Uterus (tissue), 2 donors: ENCODE results near the gene KCNH5.

Experiments
- POLR2A ChIP-seq, 2 donors: fragments of 450-650 bp; IDR thresholded peaks; one replicate each; pipeline ENCODE4 v1.6.1; 2016; ENCODE audit warnings: antibody characterized with exemption in 2 of 2, mild to moderate bottlenecking in 1 of 2, moderate library complexity in 1 of 2
- TF ChIP-seq, protein P1 (sequence below), 4 experiments: fragments of 200-600 bp in 2 of 4; fragments of 450-650 bp in 2 of 4; sonication (generic) in 2 of 4; IDR thresholded peaks; one replicate each; pipeline ENCODE4 v1.5.1; 2016 to 2019; ENCODE audit warnings: antibody characterized with exemption in 4 of 4, mild to moderate bottlenecking in 2 of 4, moderate library complexity in 1 of 4

DNA sequence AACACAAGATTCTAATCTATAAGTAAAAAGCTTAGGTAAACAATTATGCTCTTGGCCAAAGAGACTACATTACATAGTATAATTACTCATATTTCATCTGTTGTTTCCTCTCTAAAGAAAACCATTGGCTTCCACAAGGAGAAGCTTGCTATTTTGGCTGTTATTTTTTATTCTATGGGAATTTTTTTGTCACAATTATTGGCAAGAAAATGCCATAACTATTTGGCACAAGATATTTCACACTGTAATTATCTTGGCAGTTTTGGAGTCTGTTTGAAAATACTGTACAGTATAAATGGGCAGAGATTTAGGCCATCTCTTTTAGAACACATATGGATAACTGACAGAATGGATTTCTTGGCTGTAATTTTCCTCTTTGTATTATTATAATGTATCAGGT is 51.2 kb downstream of the KCNH5 start:
- no peak for TF ChIP-seq POLR2A (IDR thresholded peaks at IDR 0.05)
- TF ChIP-seq, protein P1, sequence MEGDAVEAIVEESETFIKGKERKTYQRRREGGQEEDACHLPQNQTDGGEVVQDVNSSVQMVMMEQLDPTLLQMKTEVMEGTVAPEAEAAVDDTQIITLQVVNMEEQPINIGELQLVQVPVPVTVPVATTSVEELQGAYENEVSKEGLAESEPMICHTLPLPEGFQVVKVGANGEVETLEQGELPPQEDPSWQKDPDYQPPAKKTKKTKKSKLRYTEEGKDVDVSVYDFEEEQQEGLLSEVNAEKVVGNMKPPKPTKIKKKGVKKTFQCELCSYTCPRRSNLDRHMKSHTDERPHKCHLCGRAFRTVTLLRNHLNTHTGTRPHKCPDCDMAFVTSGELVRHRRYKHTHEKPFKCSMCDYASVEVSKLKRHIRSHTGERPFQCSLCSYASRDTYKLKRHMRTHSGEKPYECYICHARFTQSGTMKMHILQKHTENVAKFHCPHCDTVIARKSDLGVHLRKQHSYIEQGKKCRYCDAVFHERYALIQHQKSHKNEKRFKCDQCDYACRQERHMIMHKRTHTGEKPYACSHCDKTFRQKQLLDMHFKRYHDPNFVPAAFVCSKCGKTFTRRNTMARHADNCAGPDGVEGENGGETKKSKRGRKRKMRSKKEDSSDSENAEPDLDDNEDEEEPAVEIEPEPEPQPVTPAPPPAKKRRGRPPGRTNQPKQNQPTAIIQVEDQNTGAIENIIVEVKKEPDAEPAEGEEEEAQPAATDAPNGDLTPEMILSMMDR (IDR thresholded peaks at IDR 0.05), result no peak
